Neural cell (in vitro differentiated cells): ENCODE results near the gene MYLIP. TPM values are rescaled to one million over a fixed set of nuclear protein-coding genes. Genes with fewer than 3 reads are reported as not detected.

Experiments used
- H2AFZ ChIP-seq: fragments of 200-600, 300-800 bp; sonication (generic), shearing (Covaris generic); 2 replicates; pipeline ENCODE4 v1.6.0; 2014; ENCODE audit warnings: low read depth, mild to moderate bottlenecking, antibody characterized with exemption, low read length, moderate library complexity
- H3F3A ChIP-seq: fragments of 200-600 bp; shearing (Covaris generic); 2 replicates; pipeline ENCODE4 v1.6.1; 2016; ENCODE audit warnings: mild to moderate bottlenecking, moderate library complexity, mixed read lengths, antibody characterized with exemption, low read length; ENCODE audit not compliant: insufficient read depth, poor library complexity, severe bottlenecking
- H3K27ac ChIP-seq: fragments of 200-600, 300-800 bp; sonication (generic), shearing (Covaris generic); 2 replicates; pipeline ENCODE4 v1.5.1; 2014; ENCODE audit warnings: mild to moderate bottlenecking, low read length, moderate library complexity
- H3K27me3 ChIP-seq: fragments of 300-800, 200-600 bp; sonication (generic), shearing (Covaris generic); 2 replicates; pipeline ENCODE4 v1.6.0; 2014; ENCODE audit warnings: mild to moderate bottlenecking, low read depth, low read length, moderate library complexity; ENCODE audit not compliant: insufficient read depth
- H3K36me3 ChIP-seq: fragments of 300-800, 200-600 bp; sonication (generic), shearing (Covaris generic); 2 replicates; pipeline ENCODE4 v1.5.1; 2014; ENCODE audit warnings: mild to moderate bottlenecking, antibody characterized with exemption, low read length, moderate library complexity; ENCODE audit not compliant: insufficient read depth
- H3K4me2 ChIP-seq: fragments of 300-800, 200-600 bp; sonication (generic), shearing (Covaris generic); 2 replicates; pipeline ENCODE4 v1.6.0; 2014; ENCODE audit warnings: mild to moderate bottlenecking, low read length
- H3K4me3 ChIP-seq: fragments of 300-800, 200-600 bp; sonication (generic), shearing (Covaris generic); 2 replicates; pipeline ENCODE4 v1.5.1; 2014; ENCODE audit warnings: mild to moderate bottlenecking, low read length, moderate library complexity
- H3K79me2 ChIP-seq: fragments of 200-600 bp; shearing (Covaris generic); replicated peaks from 2 replicates; pipeline ENCODE4 v1.6.0; 2014; ENCODE audit warnings: mild to moderate bottlenecking, low read length, moderate library complexity; ENCODE audit not compliant: insufficient read depth
- H3K9ac ChIP-seq: fragments of 300-800, 200-600 bp; sonication (generic), shearing (Covaris generic); 2 replicates; pipeline ENCODE4 v1.6.1; 2016; ENCODE audit warnings: mild to moderate bottlenecking, low read length, mixed read lengths
- H3K9me2 ChIP-seq: fragments of 200-600 bp; shearing (Covaris generic); 2 replicates; pipeline ENCODE4 v1.6.1; 2016; ENCODE audit warnings: mild to moderate bottlenecking, low read length, mixed read lengths; ENCODE audit not compliant: insufficient read depth
- H3K9me3 ChIP-seq: fragments of 200-600, 300-800 bp; sonication (generic), shearing (Covaris generic); 2 replicates; pipeline ENCODE4 v1.6.1; 2016; ENCODE audit warnings: mild to moderate bottlenecking, mixed run types, low read length, moderate library complexity, mixed read lengths
- H4K20me1 ChIP-seq: fragments of 200-600 bp; shearing (Covaris generic); 2 replicates; pipeline ENCODE4 v1.6.1; 2016; ENCODE audit warnings: mild to moderate bottlenecking, mixed run types; ENCODE audit not compliant: insufficient read depth
- CTCF ChIP-seq: fragments of 450-650 bp; IDR thresholded peaks from 2 replicates; pipeline ENCODE4 v1.5.1; 2014; ENCODE audit warnings: antibody characterized with exemption, mild to moderate bottlenecking, moderate library complexity; ENCODE audit not compliant: poor library complexity, severe bottlenecking
- EP300 ChIP-seq: fragments of 450-650 bp; conservative IDR thresholded peaks from 2 replicates; pipeline ENCODE4 v1.6.1; 2014; ENCODE audit warnings: antibody characterized with exemption, mild to moderate bottlenecking, moderate library complexity; ENCODE audit not compliant: poor library complexity, severe bottlenecking
- EZH2 ChIP-seq: fragments of 200-600, 300-800 bp; shearing (Covaris generic), sonication (generic); IDR thresholded peaks from 2 replicates; pipeline ENCODE4 v1.6.1; 2014; ENCODE audit warnings: antibody characterized with exemption, low read length, borderline replicate concordance, mild to moderate bottlenecking; ENCODE audit not compliant: insufficient read depth, poor library complexity, severe bottlenecking
- MXI1 ChIP-seq: fragments of 450-650 bp; conservative IDR thresholded peaks from 2 replicates; pipeline ENCODE4 v1.6.1; 2014; ENCODE audit warnings: antibody characterized with exemption, mild to moderate bottlenecking; ENCODE audit not compliant: poor library complexity, severe bottlenecking
- POLR2AphosphoS5 ChIP-seq: IDR thresholded peaks from 2 replicates; pipeline ENCODE4 v1.6.1; 2012
- RAD21 ChIP-seq: fragments of 450-650 bp; conservative IDR thresholded peaks from 2 replicates; pipeline ENCODE4 v1.6.1; 2014; ENCODE audit warnings: antibody characterized with exemption, mild to moderate bottlenecking, moderate library complexity
- REST ChIP-seq: IDR thresholded peaks from 2 replicates; pipeline ENCODE4 v1.6.1; 2012; ENCODE audit warnings: borderline replicate concordance
- SMC3 ChIP-seq: fragments of 450-650 bp; conservative IDR thresholded peaks from 2 replicates; pipeline ENCODE4 v1.6.1; 2014; ENCODE audit warnings: antibody characterized with exemption, mild to moderate bottlenecking, moderate library complexity; ENCODE audit not compliant: poor library complexity
- TAF1 ChIP-seq: IDR thresholded peaks from 2 replicates; pipeline ENCODE4 v1.6.1; 2012; ENCODE audit warnings: low read depth
- polyA plus RNA-seq: library from polyadenylated mRNA; depleted of rRNA; stranded (reverse); fragments of >200 nt; gene quantifications from 2 replicates; pipeline ENCODE4 v1.2.3, GENCODE V29; 2014

Gene MYLIP
- polyA plus RNA-seq, 1 donor from 2014 or later = 8.1 TPM

- no peak overlapping the region for H3K27ac ChIP-seq
- no peaks in the 10 kb centered on the region for H3K27me3 ChIP-seq
- H3K4me2 ChIP-seq = no peak overlapping the region
- no peaks in the 10 kb centered on the region for H3K36me3 ChIP-seq
- H3F3A ChIP-seq = no peaks in the 10 kb centered on the region
- H3K4me3 ChIP-seq = no peak overlapping the region
- no peak overlapping the region for H2AFZ ChIP-seq
- H3K9me3 ChIP-seq = no peaks in the 10 kb centered on the region
- TF ChIP-seq SMC3 = no peak
- no peak for TF ChIP-seq TAF1
- TF ChIP-seq POLR2AphosphoS5 = no peak
- TF ChIP-seq EP300 = no peak
- TF ChIP-seq MXI1 = no peak
- TF ChIP-seq CTCF = no peak
- no peaks in the 10 kb centered on the region for H3K9me2 ChIP-seq
- H3K79me2 ChIP-seq = no peaks in the 10 kb centered on the region
- no peaks in the 10 kb centered on the region for H4K20me1 ChIP-seq
- no peak overlapping the region for H3K9ac ChIP-seq
Measured at GRCh38 chr6:16092990-16093389, 35.9 kb upstream of the MYLIP start.

- no peaks in the 10 kb centered on the region for H3F3A ChIP-seq
- no peaks in the 10 kb centered on the region for H3K27me3 ChIP-seq
- no peaks in the 10 kb centered on the region for H3K9me2 ChIP-seq
- no peak overlapping the region for H2AFZ ChIP-seq
- no peaks in the 10 kb centered on the region for H3K9me3 ChIP-seq
- no peak overlapping the region for H3K4me3 ChIP-seq
- H4K20me1 ChIP-seq = no peaks in the 10 kb centered on the region
- H3K9ac ChIP-seq = no peak overlapping the region
- H3K36me3 ChIP-seq = no peaks in the 10 kb centered on the region
- H3K4me2 ChIP-seq = no peak overlapping the region
- no peak overlapping the region for H3K27ac ChIP-seq
- no peaks in the 10 kb centered on the region for H3K79me2 ChIP-seq
- TF ChIP-seq POLR2AphosphoS5 = no peak
- TF ChIP-seq SMC3 = no peak
- TF ChIP-seq MXI1 = no peak
- TF ChIP-seq TAF1 = no peak
- TF ChIP-seq RAD21 = no peak
- TF ChIP-seq CTCF = no peak
- TF ChIP-seq EZH2 = no peak
- no peak for TF ChIP-seq EP300
- TF ChIP-seq REST = no peak
Measured at GRCh38 chr6:16095180-16095579, 33.7 kb upstream of the MYLIP start.
